ENCODE results near the gene ARHGAP40. TPM values are rescaled to one million over a fixed set of nuclear protein-coding genes. Genes with fewer than 3 reads are reported as not detected.

Gene ARHGAP40
- total and polyA plus RNA-seq, 2 of the 13 experiments (the other 11 are each of a cell fraction or from before 2014, with no cell fraction given), result 0.75 to 2.1 TPM

- no peak for TF ChIP-seq E2F2 (CRISPR knock-in tag; IDR thresholded peaks at IDR 0.05; ENCODE audit: borderline replicate concordance)
- TF ChIP-seq ZBTB37 (CRISPR knock-in tag; IDR thresholded peaks at IDR 0.05), result no peak
- TF ChIP-seq ZHX1 (CRISPR knock-in tag; IDR thresholded peaks at IDR 0.05; ENCODE audit: low read depth), result no peak
- no peak for TF ChIP-seq ARNT (IDR thresholded peaks at IDR 0.05)
- TF ChIP-seq REPIN1 (CRISPR knock-in tag; IDR thresholded peaks at IDR 0.05; ENCODE audit: borderline replicate concordance, low read depth), result no peak
- TF ChIP-seq, protein P1, sequence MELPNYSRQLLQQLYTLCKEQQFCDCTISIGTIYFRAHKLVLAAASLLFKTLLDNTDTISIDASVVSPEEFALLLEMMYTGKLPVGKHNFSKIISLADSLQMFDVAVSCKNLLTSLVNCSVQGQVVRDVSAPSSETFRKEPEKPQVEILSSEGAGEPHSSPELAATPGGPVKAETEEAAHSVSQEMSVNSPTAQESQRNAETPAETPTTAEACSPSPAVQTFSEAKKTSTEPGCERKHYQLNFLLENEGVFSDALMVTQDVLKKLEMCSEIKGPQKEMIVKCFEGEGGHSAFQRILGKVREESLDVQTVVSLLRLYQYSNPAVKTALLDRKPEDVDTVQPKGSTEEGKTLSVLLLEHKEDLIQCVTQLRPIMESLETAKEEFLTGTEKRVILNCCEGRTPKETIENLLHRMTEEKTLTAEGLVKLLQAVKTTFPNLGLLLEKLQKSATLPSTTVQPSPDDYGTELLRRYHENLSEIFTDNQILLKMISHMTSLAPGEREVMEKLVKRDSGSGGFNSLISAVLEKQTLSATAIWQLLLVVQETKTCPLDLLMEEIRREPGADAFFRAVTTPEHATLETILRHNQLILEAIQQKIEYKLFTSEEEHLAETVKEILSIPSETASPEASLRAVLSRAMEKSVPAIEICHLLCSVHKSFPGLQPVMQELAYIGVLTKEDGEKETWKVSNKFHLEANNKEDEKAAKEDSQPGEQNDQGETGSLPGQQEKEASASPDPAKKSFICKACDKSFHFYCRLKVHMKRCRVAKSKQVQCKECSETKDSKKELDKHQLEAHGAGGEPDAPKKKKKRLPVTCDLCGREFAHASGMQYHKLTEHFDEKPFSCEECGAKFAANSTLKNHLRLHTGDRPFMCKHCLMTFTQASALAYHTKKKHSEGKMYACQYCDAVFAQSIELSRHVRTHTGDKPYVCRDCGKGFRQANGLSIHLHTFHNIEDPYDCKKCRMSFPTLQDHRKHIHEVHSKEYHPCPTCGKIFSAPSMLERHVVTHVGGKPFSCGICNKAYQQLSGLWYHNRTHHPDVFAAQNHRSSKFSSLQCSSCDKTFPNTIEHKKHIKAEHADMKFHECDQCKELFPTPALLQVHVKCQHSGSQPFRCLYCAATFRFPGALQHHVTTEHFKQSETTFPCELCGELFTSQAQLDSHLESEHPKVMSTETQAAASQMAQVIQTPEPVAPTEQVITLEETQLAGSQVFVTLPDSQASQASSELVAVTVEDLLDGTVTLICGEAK (IDR thresholded peaks at IDR 0.05), result no peak
- TF ChIP-seq, protein P1 (CRISPR knock-in tag; IDR thresholded peaks at IDR 0.05), result peak; percentile 65; the same call in 1 of the 2 replicates
- no peak for TF ChIP-seq RFXANK (CRISPR knock-in tag; IDR thresholded peaks at IDR 0.05)
- TF ChIP-seq NFE2L1 (CRISPR knock-in tag; IDR thresholded peaks at IDR 0.05; ENCODE audit: borderline replicate concordance), result no peak
- TF ChIP-seq ZSCAN31 (CRISPR knock-in tag; IDR thresholded peaks at IDR 0.05; ENCODE audit: low read depth), result no peak
- TF ChIP-seq RFX1 (IDR thresholded peaks at IDR 0.05), result no peak
- TF ChIP-seq MZF1 (CRISPR knock-in tag; IDR thresholded peaks at IDR 0.05; ENCODE audit: borderline replicate concordance), result no peak
Observed at GRCh38 chr20:38601216-38602184, at the start of gene ARHGAP40 (continued).
